HG03520 (cell line): ENCODE measurements around the gene SRGN.

Experiments
- ATAC-seq: cut with Tn5 transposase; IDR thresholded peaks from one replicate; pipeline ENCODE4 v1.9.1; 2021; ENCODE audit warnings: mild to moderate bottlenecking, moderate library complexity; ENCODE audit not compliant: unreplicated experiment

SRGN gene

GRCh38 chr10:69060127-69060798, 27.6 kb upstream of the SRGN start:
- ATAC-seq = no peak

DNA sequence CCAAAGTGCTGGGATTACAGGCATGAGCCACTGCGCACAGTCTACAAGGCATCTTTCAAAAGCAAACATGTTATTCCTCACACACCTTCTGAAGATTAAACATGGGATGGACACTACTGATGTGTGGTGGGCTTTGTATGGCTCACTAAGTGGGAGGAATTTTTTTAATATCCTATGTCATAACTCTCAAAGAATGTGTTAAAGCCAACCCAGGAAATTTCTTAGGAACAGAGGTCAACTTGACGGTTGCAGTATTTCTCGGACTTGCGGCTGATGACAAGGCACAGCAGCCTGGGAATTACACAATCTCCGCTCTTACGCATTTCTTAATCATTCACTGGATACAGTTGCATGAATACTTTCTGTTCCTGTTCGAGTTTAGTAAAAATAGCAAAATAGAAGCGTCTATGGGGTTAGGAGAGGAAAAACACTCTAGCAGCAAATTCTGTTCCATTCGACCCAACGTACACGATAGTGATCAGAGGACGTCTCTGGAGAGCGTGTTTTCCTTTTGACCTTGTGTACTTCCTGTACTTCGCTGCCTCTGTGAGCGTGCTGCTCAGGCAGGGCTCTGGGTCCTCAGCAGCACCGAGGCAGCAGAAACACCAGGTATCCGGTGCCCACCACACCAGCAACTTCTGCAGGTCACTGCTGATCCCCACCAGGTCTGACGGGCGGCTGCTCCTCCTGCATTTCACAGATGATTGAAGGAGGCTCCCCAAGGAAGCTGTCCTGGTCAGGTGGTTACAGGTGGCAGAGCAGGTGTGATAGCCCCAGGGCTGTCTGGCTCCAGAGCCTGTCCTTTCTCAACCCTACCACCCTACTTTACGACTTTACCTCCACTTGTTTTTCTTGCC, 26.4 kb upstream of the SRGN start:
- ATAC-seq = no peak

DNA sequence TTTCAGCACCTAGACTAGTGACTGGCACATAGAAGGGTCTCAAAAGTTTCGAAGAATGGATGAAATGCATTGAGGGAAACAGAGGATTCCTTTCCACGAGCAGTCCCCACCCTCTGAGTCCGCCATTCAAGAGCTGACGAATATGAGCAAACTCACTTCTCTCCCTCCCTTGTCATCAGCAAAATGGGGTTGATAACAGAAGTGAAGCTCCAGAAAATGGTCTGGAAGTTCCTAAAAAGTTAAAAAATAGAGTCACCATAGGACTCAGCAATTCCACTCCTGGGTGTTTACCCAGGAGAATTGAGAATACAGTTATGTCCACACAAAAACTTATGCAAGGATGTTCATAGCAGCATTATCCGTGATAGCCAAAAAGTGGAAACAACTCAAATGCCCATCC, 25.0 kb upstream of the SRGN start:
- ATAC-seq = no peak

DNA sequence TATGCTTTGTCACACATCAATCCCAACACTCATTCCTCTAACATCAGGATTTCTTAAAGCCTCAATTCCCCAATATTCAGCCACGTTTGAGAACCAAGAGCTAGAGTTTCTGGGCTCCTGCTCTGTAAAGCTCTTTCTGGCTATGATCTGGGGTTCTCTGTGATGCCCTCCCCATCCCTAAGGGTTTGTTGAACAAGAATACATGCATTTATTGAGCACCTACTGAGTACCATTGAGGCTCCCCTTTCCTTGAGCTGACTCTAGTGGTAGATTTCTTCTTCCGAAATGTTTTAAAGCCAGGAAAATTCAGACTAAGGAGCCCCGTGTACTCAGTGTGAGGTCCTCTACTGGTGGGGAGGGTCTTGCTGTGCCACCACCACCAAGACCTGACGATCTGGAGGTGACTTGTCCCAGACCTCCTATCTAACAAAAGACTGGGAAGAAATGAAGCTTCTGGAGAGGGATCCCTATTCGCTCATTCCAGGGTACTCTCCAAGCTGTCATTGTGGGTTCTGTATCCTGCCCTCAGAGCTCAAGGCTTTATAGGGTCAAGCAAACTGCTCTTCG, 23.1 kb upstream of the SRGN start:
- no peak for ATAC-seq

GRCh38 chr10:69065406-69066361, 22.2 kb upstream of the SRGN start:
- ATAC-seq = peak; percentile 45

GRCh38 chr10:69067189-69067588, 20.7 kb upstream of the SRGN start:
- ATAC-seq = no peak

- ATAC-seq = no peak
Measured at GRCh38 chr10:69068549-69068948, 19.4 kb upstream of the SRGN start.

GRCh38 chr10:69069090-69070042, 18.5 kb upstream of the SRGN start:
- no peak for ATAC-seq

DNA sequence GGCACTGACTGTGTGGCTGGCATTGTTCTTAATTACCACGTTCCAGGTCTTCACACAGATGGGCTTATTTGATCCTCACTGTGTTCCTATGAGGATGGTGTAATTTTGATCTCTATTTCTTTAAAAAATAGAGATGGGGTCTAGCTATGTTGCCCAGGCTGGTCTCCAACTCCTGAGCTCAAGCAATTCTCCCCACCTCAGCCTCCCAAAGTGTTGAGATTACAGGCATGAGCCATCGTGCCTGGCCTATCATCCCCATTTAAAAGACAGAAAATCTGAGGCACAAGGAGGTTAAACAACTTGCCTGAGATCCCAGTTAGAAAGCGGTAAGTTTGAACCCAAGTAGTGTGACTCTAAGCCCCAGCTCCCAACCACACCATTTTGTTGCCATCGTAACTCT, 17.0 kb upstream of the SRGN start:
- no peak for ATAC-seq

DNA sequence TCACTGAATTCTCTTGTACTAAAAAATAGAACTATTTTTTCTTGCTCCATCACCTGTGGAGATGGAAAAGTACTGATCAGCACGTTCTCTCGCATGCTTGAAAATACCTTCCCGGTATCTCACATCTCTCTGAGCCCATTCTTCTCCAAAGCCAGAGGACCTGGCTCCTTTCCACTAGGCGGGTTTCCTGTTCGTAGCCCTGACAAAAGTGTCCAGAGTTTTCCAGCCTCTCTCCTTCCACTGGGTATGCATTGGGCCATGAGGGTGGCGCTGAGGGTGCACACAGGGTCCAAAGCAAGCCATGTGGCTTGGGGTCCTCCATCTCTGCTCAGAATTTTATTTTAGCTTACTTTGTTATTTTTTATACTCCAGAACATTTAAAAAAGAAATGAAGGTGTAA, 16.3 kb upstream of the SRGN start:
- ATAC-seq = no peak

GRCh38 chr10:69073026-69073425, 14.9 kb upstream of the SRGN start:
- ATAC-seq = no peak

DNA sequence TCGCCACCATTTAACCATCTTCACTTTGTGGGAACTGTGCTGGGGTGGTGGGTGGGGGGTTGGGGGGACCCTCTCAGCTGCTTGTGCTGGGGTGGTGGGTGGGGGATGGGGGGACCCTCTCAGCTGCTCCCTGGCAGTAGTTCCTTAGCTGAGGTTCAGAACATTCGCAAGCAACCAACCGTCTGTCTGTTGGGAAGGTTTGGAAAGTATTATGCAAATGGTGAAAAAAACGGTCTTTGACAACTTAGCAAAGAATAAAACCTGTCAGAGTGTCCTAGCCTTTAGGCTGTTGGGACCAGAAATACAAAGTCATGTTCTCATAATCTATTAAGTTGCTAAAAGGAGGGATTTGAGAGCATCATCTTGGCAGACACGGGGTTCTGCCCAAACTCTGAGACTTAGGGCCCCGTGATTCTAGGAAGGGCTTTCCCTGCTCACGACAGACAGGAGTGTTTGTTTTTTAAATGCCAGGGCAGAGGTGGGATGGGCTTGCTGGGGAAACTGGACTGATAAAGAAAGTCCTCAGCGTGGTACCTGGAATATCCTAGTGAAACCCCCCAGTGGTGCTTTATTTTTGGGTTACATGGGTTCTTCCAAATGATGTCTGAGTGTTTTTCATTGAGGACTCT, 14.1 kb upstream of the SRGN start:
- no peak for ATAC-seq

DNA sequence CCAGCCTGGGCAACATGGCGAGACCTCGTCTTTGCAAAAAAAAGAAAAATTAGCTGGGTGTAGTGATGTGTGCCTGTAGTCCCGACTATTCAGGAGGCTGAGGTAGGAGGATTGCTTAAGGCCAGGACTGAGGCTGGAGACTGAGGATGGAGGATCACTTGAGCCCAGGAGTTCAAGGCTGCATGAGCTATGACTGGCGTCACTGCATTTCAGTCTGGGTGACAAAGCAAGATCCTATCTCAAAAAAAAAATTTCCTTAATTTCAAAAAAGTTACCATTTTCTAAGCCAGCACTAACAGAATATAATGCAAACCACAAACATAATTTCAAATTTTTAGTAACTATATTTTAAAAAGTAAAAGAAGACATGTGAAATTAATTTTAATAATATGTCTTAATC, 13.4 kb upstream of the SRGN start:
- no peak for ATAC-seq

GRCh38 chr10:69075431-69075830, 12.5 kb upstream of the SRGN start:
- no peak for ATAC-seq

DNA sequence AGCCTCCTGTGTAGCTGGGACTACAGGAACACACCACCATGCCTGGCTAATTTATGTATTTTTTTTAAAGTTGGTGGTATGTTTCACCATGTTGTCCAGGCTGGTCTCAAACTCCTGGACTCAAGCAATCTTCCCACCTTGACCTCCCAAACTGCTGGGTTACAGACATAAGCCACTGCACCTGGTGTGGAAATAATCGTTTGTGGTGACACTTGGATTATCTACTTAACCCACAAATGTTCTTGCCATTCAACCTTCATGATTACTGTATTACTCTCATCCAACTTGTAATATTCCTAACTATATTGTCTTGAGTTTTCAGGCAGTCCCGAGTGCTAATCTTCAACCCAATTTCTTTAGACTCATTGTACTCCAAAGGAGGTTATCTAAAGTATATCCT, 9.6 kb upstream of the SRGN start:
- ATAC-seq = no peak

GRCh38 chr10:69080226-69080625, 7.7 kb upstream of the SRGN start:
- no peak for ATAC-seq

- ATAC-seq = no peak
Measured at GRCh38 chr10:69086001-69086509, 1.8 kb upstream of the SRGN start.

DNA sequence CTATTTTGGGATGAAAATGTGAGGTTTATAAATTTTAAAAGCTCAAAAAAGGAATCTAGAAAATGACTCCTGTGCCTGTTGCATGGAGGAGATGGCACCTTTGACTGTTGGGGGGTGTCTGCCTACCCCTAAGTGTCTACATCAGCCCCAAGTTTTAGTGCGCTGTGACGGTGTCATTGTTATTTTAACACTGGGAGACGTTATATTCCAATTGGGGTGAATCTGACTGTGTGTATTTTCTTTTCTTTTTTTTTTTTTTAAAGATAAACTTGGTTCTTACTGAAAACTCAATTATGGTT, 517 bp downstream of the SRGN start:
- ATAC-seq = no peak

- ATAC-seq = no peak
Measured at GRCh38 chr10:69088801-69089501, 1.0 kb downstream of the SRGN start.
